Neutrophil (primary cell): ENCODE data around the gene NDUFS5.
"Not testable (repeated sequence)": the region's sequence is repeated elsewhere in the genome, so short reads cannot be mapped to it uniquely, and the experiment has no call there.

Experiments used
- H3K27ac ChIP-seq: fragments of 200-600 bp; sonication (generic); 2 replicates; pipeline ENCODE4 v1.5.1; 2016; ENCODE audit warnings: mild to moderate bottlenecking, moderate library complexity
- H3K27me3 ChIP-seq: fragments of 200-600 bp; sonication (generic); 2 replicates; pipeline ENCODE4 v1.6.0; 2016; ENCODE audit warnings: mild to moderate bottlenecking
- H3K36me3 ChIP-seq: fragments of 200-600 bp; sonication (generic); 2 replicates; pipeline ENCODE4 v1.5.1; 2017
- H3K4me1 ChIP-seq, 2 experiments: fragments of 200-600 bp in 1 of 2; sonication (generic) in 1 of 2; 1 replicate in 1 of 2; 2 replicates in 1 of 2; pipeline versions ENCODE4 v1.5.1 to v1.6.1; 2013 to 2016; ENCODE audit warnings: low read depth in 1 of 2, low read length in 1 of 2, mild to moderate bottlenecking in 1 of 2, moderate library complexity in 1 of 2; ENCODE audit not compliant: control insufficient read depth in 1 of 2, insufficient read depth in 1 of 2
- H3K4me3 ChIP-seq, 2 experiments: fragments of 200-600 bp in 1 of 2; sonication (generic) in 1 of 2; 1 replicate in 1 of 2; 2 replicates in 1 of 2; pipeline ENCODE4 v1.5.1; 2013 to 2016; ENCODE audit warnings: low read depth in 1 of 2, low read length in 1 of 2, mild to moderate bottlenecking in 1 of 2, moderate library complexity in 1 of 2
- H3K9me3 ChIP-seq: fragments of 200-600 bp; sonication (generic); 2 replicates; pipeline ENCODE4 v1.5.1; 2016
- CTCF ChIP-seq: fragments of 200-600 bp; sonication (generic); IDR thresholded peaks from 2 replicates; pipeline ENCODE4 v1.5.1; 2016; ENCODE audit warnings: antibody characterized with exemption

The NDUFS5 gene

GRCh38 chr1:39006287-39006686, 19.9 kb upstream of the NDUFS5 start:
- TF ChIP-seq CTCF: no peak
- peaks cover 99% of the 10 kb centered on the region for H3K36me3 ChIP-seq

GRCh38 chr1:39006726-39007645, 19.2 kb upstream of the NDUFS5 start:
- no peak for TF ChIP-seq CTCF
- H3K27ac ChIP-seq: peak overlapping the region; percentile 21
- H3K4me1 ChIP-seq: peaks cover 6% of the 10 kb centered on the region in 2 experiments
- peaks cover 97% of the 10 kb centered on the region for H3K36me3 ChIP-seq
- no peak overlapping the region for H3K4me3 ChIP-seq
- H3K9me3 ChIP-seq: no peaks in the 10 kb centered on the region
- H3K27me3 ChIP-seq: no peaks in the 10 kb centered on the region

More at GRCh38 chr1:39006287-39006686, 19.9 kb upstream of the NDUFS5 start:
- Histone ChIP-seq H3K4me1 (peaks cover 6% of the 10 kb centered on the region in 2 experiments), H3K4me3 (no peak overlapping the region), H3K27ac (no peak overlapping the region), H3K9me3 (no peaks in the 10 kb centered on the region), H3K27me3 (no peaks in the 10 kb centered on the region)

GRCh38 chr1:39014956-39015355, 11.2 kb upstream of the NDUFS5 start:
- not testable (repeated sequence) for H3K27ac ChIP-seq, H3K27me3 ChIP-seq, H3K4me1 ChIP-seq, H3K9me3 ChIP-seq, H3K4me3 ChIP-seq
- H3K36me3 ChIP-seq: peaks cover 32% of the 10 kb centered on the region

GRCh38 chr1:39016604-39017171, 9.5 kb upstream of the NDUFS5 start:
- TF ChIP-seq CTCF: no peak
- Histone ChIP-seq H3K27me3 (peaks cover 4% of the 10 kb centered on the region), H3K4me3 (no peak overlapping the region), H3K36me3 (peaks cover 17% of the 10 kb centered on the region), H3K27ac (no peak overlapping the region), H3K9me3 (no peaks in the 10 kb centered on the region), H3K4me1 (no peaks in the 10 kb centered on the region)

- H3K36me3 ChIP-seq: peaks cover 12% of the 10 kb centered on the region
- no peaks in the 10 kb centered on the region for H3K9me3 ChIP-seq
- H3K4me3 ChIP-seq: no peak overlapping the region
- peaks cover 6% of the 10 kb centered on the region for H3K27me3 ChIP-seq
- no peak overlapping the region for H3K27ac ChIP-seq
- no peak for TF ChIP-seq CTCF
- no peaks in the 10 kb centered on the region for H3K4me1 ChIP-seq
These were observed 8.9 kb upstream of the NDUFS5 start for GRCh38 chr1:39017266-39017665.

- H3K36me3 ChIP-seq, H3K4me3 ChIP-seq, H3K27me3 ChIP-seq, H3K9me3 ChIP-seq, H3K27ac ChIP-seq, H3K4me1 ChIP-seq: not testable (repeated sequence)
These were observed 5.7 kb upstream of the NDUFS5 start for GRCh38 chr1:39020494-39020893.
